ENCODE data around the gene AKAP7. TPM values are rescaled to one million over a fixed set of nuclear protein-coding genes. Genes with fewer than 3 reads are reported as not detected.

Gene AKAP7
- polyA plus RNA-seq, 1 of the 3 experiments (the other 2 are of a cell fraction) = 0.58 TPM

- no peak for TF ChIP-seq POLR2AphosphoS5 (IDR thresholded peaks at IDR 0.05; ENCODE audit: low read depth, low read length)
Observed at GRCh38 chr6:131115651-131116050, 19.6 kb upstream of the AKAP7 start (continued).

GRCh38 chr6:131116321-131116720, 18.9 kb upstream of the AKAP7 start:
- TF ChIP-seq RFX5 (IDR thresholded peaks at IDR 0.05; ENCODE audit: low read length) (no peak), USF2 (IDR thresholded peaks at IDR 0.05; ENCODE audit: borderline replicate concordance, low read depth, low read length) (no peak), CHD2 (IDR thresholded peaks at IDR 0.05; ENCODE audit: low read length, partially characterized antibody) (no peak), EP300 (IDR thresholded peaks at IDR 0.05; ENCODE audit: borderline replicate concordance in 1 of 2, low read depth in 1 of 2, low read length in 1 of 2) (no peak), CTCF (IDR thresholded peaks at IDR 0.05) (no peak), EZH2phosphoT487 (IDR thresholded peaks at IDR 0.05; ENCODE audit: borderline replicate concordance, low read depth) (no peak), NFIC (IDR thresholded peaks at IDR 0.05; ENCODE audit: borderline replicate concordance) (no peak), TAF1 (IDR thresholded peaks at IDR 0.05; ENCODE audit: borderline replicate concordance, low read depth, low read length) (no peak), MEF2A (IDR thresholded peaks at IDR 0.05; ENCODE audit: borderline replicate concordance, low read depth) (no peak), RXRA (IDR thresholded peaks at IDR 0.05; ENCODE audit: borderline replicate concordance, low read depth) (no peak), FOXJ3 (CRISPR knock-in tag; IDR thresholded peaks at IDR 0.05) (no peak), TEAD4 (IDR thresholded peaks at IDR 0.05; ENCODE audit: borderline replicate concordance, insufficient read depth) (no peak), TCF12 (IDR thresholded peaks at IDR 0.05) (no peak)
- ChIA-PET POLR2A (no interaction called here), CTCF (interaction anchor here (1.0 to 1.9 kb wide), 3 partner anchors 18 to 233 kb away, joined by 3 to 9 read pairs (median 3); no protein-coding TSS in a partner anchor)

More at GRCh38 chr6:131116321-131116720, 18.9 kb upstream of the AKAP7 start:
- no peaks in the 10 kb centered on the region for H3K9me3 ChIP-seq
- no peaks in the 10 kb centered on the region for H3K79me2 ChIP-seq (ENCODE audit: insufficient read depth)
- no peak for DNase-seq
- no peaks in the 10 kb centered on the region for H3K9me2 ChIP-seq
- H3K27me3 ChIP-seq (ENCODE audit: insufficient read depth) = peaks cover 15% of the 10 kb centered on the region; the same call in 1 of the 2 replicates
- no peaks in the 10 kb centered on the region for H3K36me3 ChIP-seq (replicated peaks in 1 of 2; ENCODE audit: control insufficient read depth in 1 of 2, insufficient read depth in 2 of 2, low read length in 1 of 2)
- H2AFZ ChIP-seq (ENCODE audit: low read depth) = no peak overlapping the region
- H3K4me2 ChIP-seq = no peak overlapping the region
- no peaks in the 10 kb centered on the region for H3F3A ChIP-seq (replicated peaks; ENCODE audit: insufficient read depth)
- H4K20me1 ChIP-seq (ENCODE audit: insufficient read depth) = no peaks in the 10 kb centered on the region
- 7% methylated on average over 2 of the region's 2 CpGs for WGBS (ENCODE audit: low lambda C conversion rate)
- no peaks in the 10 kb centered on the region for H3K4me1 ChIP-seq (ENCODE audit: control insufficient read depth in 1 of 2, insufficient read depth in 2 of 2, low read depth in 1 of 2, low read length in 1 of 2)
- no peak overlapping the region for H3K4me3 ChIP-seq (ENCODE audit: low read depth in 2 of 2, low read length in 1 of 2)
- no peak overlapping the region for H3K27ac ChIP-seq (ENCODE audit: low read depth in 2 of 2, low read length in 1 of 2)
- H3K9ac ChIP-seq = no peak overlapping the region
